ENCODE data around the gene PPP2R3C.
"Not testable (repeated sequence)": the region's sequence is repeated elsewhere in the genome, so short reads cannot be mapped to it uniquely, and the experiment has no call there.

PPP2R3C gene

GRCh38 chr14:35121887-35122695 is at the start of gene PPP2R3C, which contains the start of gene PRORP:
TSS of gene PPP2R3C (minus strand) at chr14:35121990. CDS start at chr14:35121959, 31 bp downstream.
TSS of gene PRORP (plus strand) at chr14:35122552. CDS start at chr14:35123246, 694 bp downstream.
- peak; percentile 95 for DNase-seq (ENCODE audit: low spot score)

- DNase-seq (ENCODE audit: low spot score): no peak
Measured at GRCh38 chr14:35167496-35167895, 45.7 kb upstream of the PPP2R3C start.

GRCh38 chr14:35164849-35165248 is 43.1 kb upstream of the PPP2R3C start:
- DNase-seq (ENCODE audit: low spot score): no peak

- no peak for DNase-seq (ENCODE audit: low spot score)
Measured at GRCh38 chr14:35163384-35163783, 41.6 kb upstream of the PPP2R3C start.

- no peak for DNase-seq (ENCODE audit: low spot score)
Measured at GRCh38 chr14:35161231-35161630, 39.4 kb upstream of the PPP2R3C start.

GRCh38 chr14:35159742-35160409 is 38.1 kb upstream of the PPP2R3C start:
- DNase-seq (ENCODE audit: low spot score): no peak

GRCh38 chr14:35158951-35159653 is 37.3 kb upstream of the PPP2R3C start:
- DNase-seq (ENCODE audit: low spot score): no peak

GRCh38 chr14:35158491-35158890 is 36.7 kb upstream of the PPP2R3C start:
- DNase-seq (ENCODE audit: low spot score): no peak

- no peak for DNase-seq (ENCODE audit: low spot score)
Measured at GRCh38 chr14:35155962-35156361, 34.2 kb upstream of the PPP2R3C start.

GRCh38 chr14:35154016-35154415 is 32.2 kb upstream of the PPP2R3C start:
- no peak for DNase-seq (ENCODE audit: low spot score)

- DNase-seq (ENCODE audit: low spot score): not testable (repeated sequence)
Measured at GRCh38 chr14:35152531-35152930, 30.7 kb upstream of the PPP2R3C start.

GRCh38 chr14:35149239-35149638 is 27.4 kb upstream of the PPP2R3C start:
- DNase-seq (ENCODE audit: low spot score): no peak

- no peak for DNase-seq (ENCODE audit: low spot score)
Measured at GRCh38 chr14:35147711-35148110, 25.9 kb upstream of the PPP2R3C start.

GRCh38 chr14:35147186-35147585 is 25.4 kb upstream of the PPP2R3C start:
- DNase-seq (ENCODE audit: low spot score): no peak

GRCh38 chr14:35146711-35147149 is 24.9 kb upstream of the PPP2R3C start:
- DNase-seq (ENCODE audit: low spot score): no peak

GRCh38 chr14:35144029-35144428 is 22.2 kb upstream of the PPP2R3C start:
- no peak for DNase-seq (ENCODE audit: low spot score)

GRCh38 chr14:35140718-35141581 is 19.2 kb upstream of the PPP2R3C start:
- DNase-seq (ENCODE audit: low spot score): no peak

- no peak for DNase-seq (ENCODE audit: low spot score)
Measured at GRCh38 chr14:35138585-35138984, 16.8 kb upstream of the PPP2R3C start.

- no peak for DNase-seq (ENCODE audit: low spot score)
Measured at GRCh38 chr14:35134329-35135123, 12.7 kb upstream of the PPP2R3C start.

- no peak for DNase-seq (ENCODE audit: low spot score)
Measured at GRCh38 chr14:35133542-35134328, 11.9 kb upstream of the PPP2R3C start.

All from putamen (tissue), 1 donor.